Keratinocyte (primary cell): ENCODE results near the gene MDH1. TPM values are rescaled to one million over a fixed set of nuclear protein-coding genes. Genes with fewer than 3 reads are reported as not detected.
"Not testable (repeated sequence)": the region's sequence is repeated elsewhere in the genome, so short reads cannot be mapped to it uniquely, and the experiment has no call there.

Source experiments
- DNase-seq: peaks from one replicate; pipeline ENCODE4 v3.0.0-alpha.2; 2011; ENCODE audit warnings: low read depth, missing footprints, low spot score
- FAIRE-seq: peaks from 2 replicates; lab custom pipeline; 2011; peaks lifted over from hg19 to GRCh38; lab: Jason Lieb, UNC
- H2AFZ ChIP-seq: 2 replicates; pipeline ENCODE4 v1.6.0; 2012; ENCODE audit warnings: low read length, control low read depth, inconsistent platforms; ENCODE audit not compliant: control insufficient read depth
- H3K27ac ChIP-seq: 2 replicates; pipeline ENCODE4 v1.5.1; 2011; ENCODE audit warnings: low read length; ENCODE audit not compliant: control insufficient read depth, insufficient read depth
- H3K27me3 ChIP-seq: 3 replicates; pipeline ENCODE4 v1.6.0; 2011; ENCODE audit warnings: low read length; ENCODE audit not compliant: control insufficient read depth, insufficient read depth; ENCODE audit errors: extremely low read depth
- H3K36me3 ChIP-seq, 2 experiments: 2 replicates in 1 of 2; 3 replicates in 1 of 2; pipeline ENCODE4 v1.5.1; 2011; ENCODE audit warnings: low read length in 2 of 2, mild to moderate bottlenecking in 1 of 2; ENCODE audit not compliant: control insufficient read depth in 2 of 2, insufficient read depth in 2 of 2; ENCODE audit errors: extremely low read depth in 1 of 2
- H3K4me1 ChIP-seq: 3 replicates; pipeline ENCODE4 v1.5.1; 2011; ENCODE audit warnings: low read length; ENCODE audit not compliant: control insufficient read depth, insufficient read depth; ENCODE audit errors: extremely low read depth
- H3K4me2 ChIP-seq: 3 replicates; pipeline ENCODE4 v1.6.0; 2011; ENCODE audit warnings: low read depth, low read length; ENCODE audit not compliant: control insufficient read depth, insufficient read depth; ENCODE audit errors: extremely low read depth
- H3K4me3 ChIP-seq, 3 experiments: fragments of 200-600 bp in 1 of 3; sonication (generic) in 1 of 3; 2 replicates in 2 of 3; 3 replicates in 1 of 3; pipeline ENCODE4 v1.5.1; 2011 to 2016; ENCODE audit warnings: low read length in 3 of 3, mild to moderate bottlenecking in 3 of 3, control low read depth in 2 of 3, inconsistent platforms in 1 of 3, low read depth in 1 of 3, mixed read lengths in 1 of 3, mixed run types in 1 of 3, moderate library complexity in 1 of 3; ENCODE audit not compliant: control insufficient read depth in 2 of 3, insufficient read depth in 2 of 3; ENCODE audit errors: extremely low read depth in 1 of 3
- H3K79me2 ChIP-seq: 2 replicates; pipeline ENCODE4 v1.6.0; 2012; ENCODE audit warnings: low read length; ENCODE audit not compliant: control insufficient read depth, insufficient read depth
- H3K9ac ChIP-seq: 3 replicates; pipeline ENCODE4 v1.6.0; 2011; ENCODE audit warnings: low read length; ENCODE audit not compliant: control insufficient read depth, insufficient read depth; ENCODE audit errors: extremely low read depth
- H3K9me1 ChIP-seq: 3 replicates; pipeline ENCODE4 v1.6.0; 2011; ENCODE audit warnings: low read length; ENCODE audit not compliant: control insufficient read depth, insufficient read depth; ENCODE audit errors: extremely low read depth
- H3K9me3 ChIP-seq: 2 replicates; pipeline ENCODE4 v1.5.1; 2012; ENCODE audit warnings: low read depth, low read length; ENCODE audit not compliant: control insufficient read depth
- H4K20me1 ChIP-seq: 3 replicates; pipeline ENCODE4 v1.6.0; 2011; ENCODE audit warnings: low read length; ENCODE audit not compliant: control insufficient read depth, insufficient read depth; ENCODE audit errors: extremely low read depth
- EZH2 ChIP-seq: IDR thresholded peaks from one replicate; pipeline ENCODE4 v1.6.1; 2012; ENCODE audit warnings: inconsistent platforms, mild to moderate bottlenecking, low read length, moderate library complexity
- dilution Hi-C: fragments of 300-500 bp; cut with MboI; formaldehyde crosslinking; loops from one replicate; pipeline ENCODE4 v1.7.0; 2020; ENCODE audit warnings: low sequenced_read_pairs; ENCODE audit not compliant: extremely low pct_ligation_motif_present
- polyA plus RNA-seq, 5 experiments: library from polyadenylated mRNA; depleted of rRNA in 3 of 5; stranded (reverse) in 3 of 5; stranded (forward) in 1 of 5; unstranded in 1 of 5; fragments of >200 nt; gene quantifications; 1 replicate in 1 of 5; 2 replicates in 3 of 5; 3 replicates in 1 of 5; pipeline versions ENCODE4 v1.2.1 to v1.2.3, GENCODE V29; 2011 to 2012; ENCODE audit warnings: missing spikeins in 2 of 5, low read depth in 1 of 5, low replicate concordance in 1 of 5
- TF ChIP-seq, protein P1 (sequence below), 3 experiments: IDR thresholded peaks in 1 of 3; conservative IDR thresholded peaks in 1 of 3; optimal IDR thresholded peaks in 1 of 3; 2 replicates in 2 of 3; 3 replicates in 1 of 3; pipeline versions ENCODE3 to v1.5.1; 2011; ENCODE audit warnings: low read length in 3 of 3, mild to moderate bottlenecking in 3 of 3, moderate library complexity in 2 of 3, control low read depth in 1 of 3, inconsistent platforms in 1 of 3; ENCODE audit not compliant: insufficient read depth in 2 of 3; ENCODE audit errors: extremely low read depth in 1 of 3

MDH1 gene
- polyA plus RNA-seq, 1 donor (not counting 4 experiments of a cell fraction or from before 2014, with no cell fraction given): 320 TPM

DNA sequence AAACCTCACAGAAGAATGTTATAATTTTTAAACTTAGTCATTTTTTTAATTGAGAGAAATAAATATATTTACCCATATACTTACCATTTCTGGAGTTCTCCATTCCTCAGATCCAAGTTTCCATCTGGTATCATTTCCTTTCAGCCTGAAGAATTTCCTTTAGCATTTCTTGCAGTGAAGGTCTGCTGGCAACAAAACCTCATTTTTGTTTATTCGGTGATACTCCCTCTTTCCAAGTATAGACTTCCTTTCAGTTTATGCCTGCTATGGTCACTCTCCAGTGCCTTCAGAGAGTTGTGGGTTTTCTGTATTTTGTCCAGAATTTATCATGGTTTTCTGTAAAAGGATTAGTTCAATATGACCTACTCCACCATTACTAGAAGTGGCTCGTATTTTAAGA, 17.5 kb upstream of the MDH1 start:
- H3K27me3 ChIP-seq: no peaks in the 10 kb centered on the region

DNA sequence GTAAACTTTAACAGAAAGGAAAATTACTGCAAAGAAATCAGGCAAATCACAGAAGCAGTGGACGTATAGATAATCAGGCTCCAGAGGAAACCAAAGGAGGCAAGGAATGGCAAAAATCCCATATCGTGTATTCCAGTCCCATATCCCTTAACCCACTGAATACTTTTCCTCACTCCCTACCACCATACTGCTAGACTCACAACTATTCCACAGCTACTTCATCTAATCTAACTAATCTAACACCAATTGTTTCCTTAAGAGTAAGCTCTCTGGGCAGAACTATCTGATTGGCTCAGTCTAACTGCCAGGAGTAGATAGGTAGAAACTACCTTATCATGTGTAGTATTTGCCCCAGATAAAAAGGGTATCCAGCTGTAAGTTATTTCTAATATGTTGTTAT, 16.8 kb upstream of the MDH1 start:
- Histone ChIP-seq H3K4me1 (no peaks in the 10 kb centered on the region), H4K20me1 (no peaks in the 10 kb centered on the region), H2AFZ (no peak overlapping the region), H3K4me2 (no peak overlapping the region), H3K27ac (no peak overlapping the region), H3K79me2 (no peaks in the 10 kb centered on the region), H3K4me3 (no peak overlapping the region), H3K9me1 (no peaks in the 10 kb centered on the region), H3K36me3 (no peaks in the 10 kb centered on the region), H3K27me3 (no peaks in the 10 kb centered on the region), H3K9me3 (peaks cover 3% of the 10 kb centered on the region), H3K9ac (no peak overlapping the region)
- DNase-seq (no peak), FAIRE-seq (no peak)
- TF ChIP-seq, protein P1, sequence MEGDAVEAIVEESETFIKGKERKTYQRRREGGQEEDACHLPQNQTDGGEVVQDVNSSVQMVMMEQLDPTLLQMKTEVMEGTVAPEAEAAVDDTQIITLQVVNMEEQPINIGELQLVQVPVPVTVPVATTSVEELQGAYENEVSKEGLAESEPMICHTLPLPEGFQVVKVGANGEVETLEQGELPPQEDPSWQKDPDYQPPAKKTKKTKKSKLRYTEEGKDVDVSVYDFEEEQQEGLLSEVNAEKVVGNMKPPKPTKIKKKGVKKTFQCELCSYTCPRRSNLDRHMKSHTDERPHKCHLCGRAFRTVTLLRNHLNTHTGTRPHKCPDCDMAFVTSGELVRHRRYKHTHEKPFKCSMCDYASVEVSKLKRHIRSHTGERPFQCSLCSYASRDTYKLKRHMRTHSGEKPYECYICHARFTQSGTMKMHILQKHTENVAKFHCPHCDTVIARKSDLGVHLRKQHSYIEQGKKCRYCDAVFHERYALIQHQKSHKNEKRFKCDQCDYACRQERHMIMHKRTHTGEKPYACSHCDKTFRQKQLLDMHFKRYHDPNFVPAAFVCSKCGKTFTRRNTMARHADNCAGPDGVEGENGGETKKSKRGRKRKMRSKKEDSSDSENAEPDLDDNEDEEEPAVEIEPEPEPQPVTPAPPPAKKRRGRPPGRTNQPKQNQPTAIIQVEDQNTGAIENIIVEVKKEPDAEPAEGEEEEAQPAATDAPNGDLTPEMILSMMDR (optimal IDR thresholded peaks at IDR 0.05 in 1 of 3, IDR thresholded peaks at IDR 0.05 in 1 of 3, conservative IDR thresholded peaks at IDR 0.05 in 1 of 3; ENCODE audit: extremely low read depth in 1 of 3, insufficient read depth in 2 of 3, low read length in 3 of 3): no peak
- TF ChIP-seq EZH2: no peak
- dilution Hi-C loops: no loop called here

More for the DNA sequence above, 17.5 kb upstream of the MDH1 start:
- Histone ChIP-seq H3K4me1 (no peaks in the 10 kb centered on the region), H4K20me1 (no peaks in the 10 kb centered on the region), H3K9me3 (peaks cover 3% of the 10 kb centered on the region), H3K4me3 (no peak overlapping the region), H3K79me2 (no peaks in the 10 kb centered on the region), H2AFZ (no peak overlapping the region), H3K27ac (no peak overlapping the region), H3K9ac (no peak overlapping the region), H3K4me2 (no peak overlapping the region), H3K9me1 (no peaks in the 10 kb centered on the region), H3K36me3 (no peaks in the 10 kb centered on the region)
- TF ChIP-seq EZH2: no peak
- FAIRE-seq: no peak
- dilution Hi-C loops: no loop called here
- DNase-seq: no peak

DNA sequence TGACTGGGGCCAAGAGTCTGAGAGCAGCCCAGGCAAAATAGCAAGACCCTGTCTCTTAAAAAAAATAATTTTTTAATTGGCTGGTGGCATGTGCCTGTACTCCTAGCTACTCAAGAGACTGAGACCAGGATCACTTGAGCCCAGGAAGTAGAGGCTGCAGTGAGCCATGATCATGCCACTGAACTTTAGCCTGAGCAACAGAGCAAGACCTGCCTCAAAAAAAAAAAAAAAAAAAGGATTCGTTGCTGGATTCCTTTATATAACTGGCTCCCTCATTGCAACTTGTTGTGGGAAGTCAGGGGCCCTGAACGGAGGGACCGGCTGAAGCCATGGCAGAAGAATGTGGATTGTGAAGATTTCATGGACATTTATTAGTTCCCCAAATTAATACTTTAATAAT, 15.7 kb upstream of the MDH1 start:
- not testable (repeated sequence) for DNase-seq, FAIRE-seq, H3K36me3 ChIP-seq

DNA sequence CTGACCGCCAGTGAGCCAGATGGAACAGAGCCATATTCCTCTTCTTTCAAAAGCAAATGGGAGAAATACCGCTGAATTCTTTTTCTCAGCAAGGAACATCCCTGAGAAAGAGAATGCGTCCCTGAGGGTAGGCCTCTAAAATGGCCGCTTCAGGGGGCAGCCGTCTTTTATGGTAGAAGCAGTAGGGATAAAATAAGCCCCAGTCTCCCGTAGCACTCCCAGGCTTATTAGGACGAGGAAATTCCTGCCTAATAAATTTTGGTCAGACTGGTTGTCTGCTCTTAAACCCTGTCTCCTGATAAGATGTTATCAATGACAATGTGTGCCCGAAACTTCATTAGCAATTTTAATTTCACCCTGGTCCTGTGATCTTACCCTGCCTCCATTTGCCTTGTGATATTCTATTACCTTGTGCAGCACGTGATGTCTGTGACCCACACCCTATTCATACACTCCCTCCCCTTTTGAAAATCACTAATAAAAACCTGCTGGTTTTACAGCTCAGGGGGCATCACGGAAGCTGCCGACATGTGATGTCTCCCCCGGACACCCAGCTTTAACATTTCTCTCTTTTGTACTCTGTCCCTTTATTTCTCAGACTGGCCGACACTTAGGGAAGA, 14.9 kb upstream of the MDH1 start:
- DNase-seq, H3K9me3 ChIP-seq, H3K9me1 ChIP-seq, H3K4me1 ChIP-seq, H2AFZ ChIP-seq, FAIRE-seq, H3K79me2 ChIP-seq, H4K20me1 ChIP-seq, H3K27me3 ChIP-seq, H3K4me2 ChIP-seq, dilution Hi-C loops, H3K9ac ChIP-seq, H3K4me3 ChIP-seq, H3K27ac ChIP-seq, H3K36me3 ChIP-seq: not testable (repeated sequence)

More for the DNA sequence above, 15.7 kb upstream of the MDH1 start:
- H3K27ac ChIP-seq, H3K9me1 ChIP-seq, H4K20me1 ChIP-seq, H3K9ac ChIP-seq, H2AFZ ChIP-seq, H3K4me3 ChIP-seq, H3K9me3 ChIP-seq, H3K4me2 ChIP-seq, H3K4me1 ChIP-seq, H3K79me2 ChIP-seq, dilution Hi-C loops, H3K27me3 ChIP-seq: not testable (repeated sequence)
